ENCODE results near the gene TNS3. TPM values are rescaled to one million over a fixed set of nuclear protein-coding genes. Genes with fewer than 3 reads are reported as not detected.
A peak's percentile ranks its signal among the peaks of the same experiment; 100 is the strongest.

Gene TNS3
- total and polyA plus RNA-seq, 4 donors = 40.5 to 140 (median 86.7) TPM

DNA sequence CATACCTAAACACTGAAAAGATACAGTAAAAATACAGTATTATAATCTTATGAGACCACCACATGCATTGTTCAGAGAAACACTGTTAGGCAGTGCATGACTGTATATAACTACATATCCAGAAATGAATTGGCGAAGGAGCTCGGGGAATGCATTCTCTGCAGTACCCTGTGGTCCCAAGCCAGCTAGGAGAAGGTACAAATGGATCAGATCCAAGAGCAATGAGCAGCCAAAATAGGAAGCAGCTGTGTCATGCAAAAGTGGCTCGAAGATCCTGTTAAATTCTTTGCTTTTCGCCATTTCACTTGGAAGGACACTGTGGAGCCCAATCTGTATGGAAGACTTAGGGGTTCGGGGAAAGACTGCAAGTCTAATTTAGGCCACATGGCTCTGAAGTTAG lies 334.8 kb downstream of the TNS3 start:
- ATAC-seq (ENCODE audit: low FRiP score) (no peak), DNase-seq (no peak)
- H3K27me3 ChIP-seq (ENCODE audit: control insufficient read depth in 1 of 2, insufficient read depth in 2 of 2, low read length in 1 of 2) = no peaks in the 10 kb centered on the region
- H3K9me3 ChIP-seq (ENCODE audit: control insufficient read depth, low read length) = no peaks in the 10 kb centered on the region
- H3K27ac ChIP-seq (ENCODE audit: low read depth in 1 of 2, low read length in 2 of 2) = no peak overlapping the region
- intact Hi-C loops (cut with DNase I) = no loop called here
- no peaks in the 10 kb centered on the region for H3K36me3 ChIP-seq (ENCODE audit: control insufficient read depth in 1 of 2, insufficient read depth in 2 of 2, low read length in 1 of 2)
- WGBS, 2 donors = 50 to 57% methylated on average over 5 of the region's 5 CpGs
- no peak overlapping the region for H3K4me3 ChIP-seq (ENCODE audit: low read length in 2 of 2)
- no peaks in the 10 kb centered on the region for H3K4me1 ChIP-seq (ENCODE audit: control insufficient read depth in 1 of 2, insufficient read depth in 2 of 2, low read length in 2 of 2)

DNA sequence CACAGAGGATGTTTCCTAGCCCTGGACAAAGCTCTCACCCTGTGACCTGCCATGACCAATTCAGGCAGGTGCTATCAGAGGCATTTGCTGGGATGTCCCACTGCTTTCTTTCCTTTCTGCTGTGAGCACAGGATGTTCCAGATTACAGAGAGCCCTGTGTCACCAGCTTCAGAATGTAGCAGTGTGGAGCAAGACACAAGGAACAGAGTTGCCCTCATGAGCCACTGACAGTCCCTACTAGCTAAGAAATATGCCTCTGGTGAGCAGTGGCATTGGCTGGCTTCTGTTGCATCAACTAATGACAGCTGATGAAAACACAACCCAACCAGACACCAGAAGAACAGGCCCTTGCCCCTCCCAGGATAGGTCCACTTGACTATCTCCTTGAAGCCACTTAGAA lies 337.2 kb downstream of the TNS3 start:
- ATAC-seq (ENCODE audit: low FRiP score) (no peak), DNase-seq (no peak)
- intact Hi-C loops (cut with DNase I) = no loop called here
- H3K27ac ChIP-seq (ENCODE audit: low read depth in 1 of 2, low read length in 2 of 2) = no peak overlapping the region
- H3K27me3 ChIP-seq (ENCODE audit: control insufficient read depth in 1 of 2, insufficient read depth in 2 of 2, low read length in 1 of 2) = no peaks in the 10 kb centered on the region
- H3K4me3 ChIP-seq (ENCODE audit: low read length in 2 of 2) = no peak overlapping the region
- H3K4me1 ChIP-seq (ENCODE audit: control insufficient read depth in 1 of 2, insufficient read depth in 2 of 2, low read length in 2 of 2) = no peaks in the 10 kb centered on the region
- no peaks in the 10 kb centered on the region for H3K9me3 ChIP-seq (ENCODE audit: control insufficient read depth, low read length)
- H3K36me3 ChIP-seq (ENCODE audit: control insufficient read depth in 1 of 2, insufficient read depth in 2 of 2, low read length in 1 of 2) = no peaks in the 10 kb centered on the region

DNA sequence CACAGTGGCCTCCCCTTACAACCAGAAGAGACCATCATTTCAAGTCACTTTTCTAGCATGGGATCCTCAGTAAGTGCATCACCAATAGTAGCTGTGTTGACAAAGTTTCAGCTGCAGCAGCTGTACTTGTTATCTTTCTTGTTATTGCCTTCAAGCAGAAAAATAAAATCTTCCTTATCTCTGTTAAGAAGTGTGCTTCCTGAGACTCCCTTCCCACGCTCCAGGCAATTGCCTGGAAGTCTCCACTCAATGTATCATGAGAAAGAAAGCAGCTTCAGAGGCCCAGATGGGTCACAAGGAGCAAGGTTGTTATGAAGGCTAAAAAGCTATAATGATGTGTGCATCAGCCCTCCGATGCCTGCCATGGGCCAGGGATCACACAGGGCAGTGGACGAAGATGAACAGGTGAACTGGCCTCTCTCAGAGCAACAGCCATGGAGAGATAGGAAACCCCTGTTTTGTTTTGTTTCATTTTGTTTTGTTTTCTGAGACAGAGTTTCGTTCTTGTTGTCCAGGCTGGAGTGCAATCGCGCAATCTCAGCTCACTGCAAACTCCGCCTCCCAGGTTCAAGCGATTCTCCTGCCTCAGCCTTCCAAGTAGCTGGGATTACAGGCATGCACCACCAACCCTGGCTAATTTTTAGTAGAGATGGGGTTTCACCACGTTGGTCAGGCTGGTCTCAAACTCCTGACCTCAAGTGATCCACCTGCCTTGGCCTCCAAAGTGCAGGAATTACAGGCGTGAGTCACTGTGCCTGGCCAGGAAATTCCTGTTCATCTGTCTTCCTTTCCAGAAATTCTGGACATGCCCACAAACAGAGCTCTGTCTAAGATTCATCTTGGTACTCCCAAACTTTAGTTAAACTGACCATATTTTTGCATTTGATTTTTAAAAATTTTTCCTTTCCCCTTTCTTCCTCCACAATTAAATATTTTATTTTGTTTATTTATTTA lies 340.5 kb downstream of the TNS3 start:
- Histone ChIP-seq H3K27me3 (ENCODE audit: control insufficient read depth in 1 of 2, insufficient read depth in 2 of 2, low read length in 1 of 2) (no peaks in the 10 kb centered on the region), H3K36me3 (ENCODE audit: control insufficient read depth in 1 of 2, insufficient read depth in 2 of 2, low read length in 1 of 2) (no peaks in the 10 kb centered on the region), H3K9me3 (ENCODE audit: control insufficient read depth, low read length) (no peaks in the 10 kb centered on the region), H3K4me1 (ENCODE audit: control insufficient read depth in 1 of 2, insufficient read depth in 2 of 2, low read length in 2 of 2) (no peaks in the 10 kb centered on the region), H3K27ac (ENCODE audit: low read depth in 1 of 2, low read length in 2 of 2) (no peak overlapping the region), H3K4me3 (ENCODE audit: low read length in 2 of 2) (no peak overlapping the region)
- 89 to 91% methylated on average over 10 of the region's 10 CpGs for WGBS, 2 donors
- ATAC-seq (ENCODE audit: low FRiP score) = no peak
- DNase-seq = no peak
- intact Hi-C loops (cut with DNase I) = no loop called here

DNA sequence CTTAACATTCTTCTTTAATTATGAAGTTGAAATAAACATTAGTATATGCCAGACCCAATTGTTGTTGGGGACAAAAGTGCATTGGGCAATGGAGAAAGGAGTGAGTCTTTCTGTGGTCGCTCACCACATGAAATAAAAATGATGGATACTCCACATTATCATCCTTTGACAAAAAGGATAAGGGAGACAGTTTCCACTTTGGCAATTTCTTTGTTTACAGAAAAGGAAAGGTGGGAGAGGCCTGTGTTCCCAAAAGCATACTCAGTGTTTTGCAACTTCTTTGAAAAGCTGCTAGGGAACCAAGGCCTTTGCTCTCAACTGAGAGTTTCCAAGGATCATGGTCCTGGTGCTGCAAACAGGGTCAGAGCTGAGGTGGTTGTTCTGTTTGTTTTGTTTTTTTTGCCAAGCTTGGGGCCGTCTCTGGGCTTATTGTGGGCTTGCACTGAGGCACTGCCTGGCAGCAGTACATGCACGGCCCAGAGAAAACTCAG lies 341.9 kb downstream of the TNS3 start:
- intact Hi-C loops (cut with DNase I) = no loop called here
- DNase-seq (no peak), ATAC-seq (ENCODE audit: low FRiP score) (peak; percentile 61)
- WGBS, 2 donors = 82 to 85% methylated on average over 3 of the region's 3 CpGs
- Histone ChIP-seq H3K9me3 (ENCODE audit: control insufficient read depth, low read length) (no peaks in the 10 kb centered on the region), H3K4me3 (ENCODE audit: low read length in 2 of 2) (no peak overlapping the region), H3K4me1 (ENCODE audit: control insufficient read depth in 1 of 2, insufficient read depth in 2 of 2, low read length in 2 of 2) (no peaks in the 10 kb centered on the region), H3K27ac (ENCODE audit: low read depth in 1 of 2, low read length in 2 of 2) (no peak overlapping the region), H3K36me3 (ENCODE audit: control insufficient read depth in 1 of 2, insufficient read depth in 2 of 2, low read length in 1 of 2) (no peaks in the 10 kb centered on the region), H3K27me3 (ENCODE audit: control insufficient read depth in 1 of 2, insufficient read depth in 2 of 2, low read length in 1 of 2) (no peaks in the 10 kb centered on the region)

DNA sequence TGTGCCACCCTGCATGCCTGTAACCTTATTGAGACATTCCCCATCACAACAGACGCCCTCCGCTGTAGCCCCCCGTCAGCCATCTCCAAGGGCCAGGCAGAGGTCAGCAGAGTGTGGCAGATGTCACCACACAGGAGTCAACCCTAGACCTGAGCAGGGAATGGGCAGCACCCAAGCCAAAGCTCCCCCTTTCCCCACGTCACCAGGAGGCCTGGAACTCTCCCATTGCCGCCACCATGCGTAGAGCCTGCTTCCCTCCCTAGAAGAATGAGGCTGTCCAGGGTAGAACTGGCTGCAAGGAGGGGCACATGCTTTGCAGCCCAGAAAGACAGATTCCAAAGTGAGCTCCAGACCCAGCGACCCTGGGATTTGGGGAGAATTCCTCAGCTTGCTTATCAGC lies 342.9 kb downstream of the TNS3 start:
- ATAC-seq (ENCODE audit: low FRiP score) (no peak), DNase-seq (no peak)
- no peaks in the 10 kb centered on the region for H3K9me3 ChIP-seq (ENCODE audit: control insufficient read depth, low read length)
- H3K4me1 ChIP-seq (ENCODE audit: control insufficient read depth in 1 of 2, insufficient read depth in 2 of 2, low read length in 2 of 2) = no peaks in the 10 kb centered on the region
- H3K27ac ChIP-seq (ENCODE audit: low read depth in 1 of 2, low read length in 2 of 2) = no peak overlapping the region
- no peaks in the 10 kb centered on the region for H3K27me3 ChIP-seq (ENCODE audit: control insufficient read depth in 1 of 2, insufficient read depth in 2 of 2, low read length in 1 of 2)
- H3K36me3 ChIP-seq (ENCODE audit: control insufficient read depth in 1 of 2, insufficient read depth in 2 of 2, low read length in 1 of 2) = no peaks in the 10 kb centered on the region
- intact Hi-C loops (cut with DNase I) = no loop called here
- 87 to 90% methylated on average over 7 of the region's 7 CpGs for WGBS, 2 donors
- no peak overlapping the region for H3K4me3 ChIP-seq (ENCODE audit: low read length in 2 of 2)

DNA sequence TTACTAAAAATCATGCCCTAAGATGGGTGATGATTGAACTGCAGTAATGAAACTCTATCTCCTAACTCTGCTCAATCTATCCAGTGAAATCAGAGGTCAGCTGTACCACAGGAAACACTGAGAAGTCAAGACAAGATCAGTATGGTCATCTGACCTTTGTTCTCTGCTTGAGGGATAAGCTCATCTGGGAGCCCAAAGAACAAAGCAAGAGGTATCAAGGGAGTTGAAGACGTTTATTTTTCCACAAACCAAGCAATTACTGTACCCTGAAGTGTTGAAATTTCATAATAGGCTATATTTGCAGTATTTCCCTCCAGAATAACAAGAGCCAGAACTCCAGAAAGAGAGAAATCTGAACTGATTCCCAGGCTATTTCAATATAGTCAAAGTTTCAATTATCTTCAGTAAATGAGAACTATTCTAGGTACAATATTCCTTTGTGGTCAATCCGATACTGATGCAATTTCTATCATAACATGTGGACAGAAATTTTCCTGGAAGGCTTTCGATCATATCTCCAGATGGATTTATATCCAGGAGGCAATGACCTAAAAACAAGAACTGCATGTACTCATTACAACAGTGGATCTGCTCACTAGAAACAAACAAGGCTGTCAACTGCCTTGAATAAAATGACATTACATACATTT lies 345.3 kb downstream of the TNS3 start:
- intact Hi-C loops (cut with DNase I) = no loop called here
- H3K4me1 ChIP-seq (ENCODE audit: control insufficient read depth in 1 of 2, insufficient read depth in 2 of 2, low read length in 2 of 2) = no peaks in the 10 kb centered on the region
- no peak overlapping the region for H3K27ac ChIP-seq (ENCODE audit: low read depth in 1 of 2, low read length in 2 of 2)
- 79 to 81% methylated on average over 3 of the region's 3 CpGs for WGBS, 2 donors
- H3K4me3 ChIP-seq (ENCODE audit: low read length in 2 of 2) = no peak overlapping the region
- no peaks in the 10 kb centered on the region for H3K9me3 ChIP-seq (ENCODE audit: control insufficient read depth, low read length)
- ATAC-seq (ENCODE audit: low FRiP score) (peak; percentile 24), DNase-seq (no peak)
- H3K27me3 ChIP-seq (ENCODE audit: control insufficient read depth in 1 of 2, insufficient read depth in 2 of 2, low read length in 1 of 2) = no peaks in the 10 kb centered on the region
- no peaks in the 10 kb centered on the region for H3K36me3 ChIP-seq (ENCODE audit: control insufficient read depth in 1 of 2, insufficient read depth in 2 of 2, low read length in 1 of 2)

DNA sequence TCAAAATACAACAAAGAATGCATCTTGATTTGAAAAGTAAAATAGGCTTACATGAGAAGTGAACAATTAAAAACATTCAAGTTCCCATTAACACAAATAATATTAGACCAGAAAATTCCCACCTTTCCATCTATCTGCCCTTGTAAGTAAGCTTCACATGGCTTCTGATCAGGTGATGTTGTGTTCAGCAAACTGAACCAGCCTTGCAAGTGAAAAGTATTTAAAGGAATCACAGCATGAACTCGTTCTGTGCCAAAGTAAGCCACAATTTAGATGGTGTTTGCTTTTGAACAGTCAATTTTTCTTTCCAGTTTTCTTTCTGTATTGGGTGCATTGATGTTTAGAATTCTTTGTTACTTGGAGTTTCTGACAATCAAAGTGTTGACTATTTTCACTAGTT lies 347.9 kb downstream of the TNS3 start:
- H3K9me3 ChIP-seq (ENCODE audit: control insufficient read depth, low read length) = no peaks in the 10 kb centered on the region
- H3K36me3 ChIP-seq (ENCODE audit: control insufficient read depth in 1 of 2, insufficient read depth in 2 of 2, low read length in 1 of 2) = no peaks in the 10 kb centered on the region
- 2 to 9% methylated on average over 1 of the region's 1 CpG for WGBS, 2 donors
- no peaks in the 10 kb centered on the region for H3K27me3 ChIP-seq (ENCODE audit: control insufficient read depth in 1 of 2, insufficient read depth in 2 of 2, low read length in 1 of 2)
- intact Hi-C loops (cut with DNase I) = no loop called here
- no peak for DNase-seq
- H3K27ac ChIP-seq (ENCODE audit: low read depth in 1 of 2, low read length in 2 of 2) = no peak overlapping the region
- no peaks in the 10 kb centered on the region for H3K4me1 ChIP-seq (ENCODE audit: control insufficient read depth in 1 of 2, insufficient read depth in 2 of 2, low read length in 2 of 2)
- ATAC-seq (ENCODE audit: low FRiP score) = no peak
- no peak overlapping the region for H3K4me3 ChIP-seq (ENCODE audit: low read length in 2 of 2)

DNA sequence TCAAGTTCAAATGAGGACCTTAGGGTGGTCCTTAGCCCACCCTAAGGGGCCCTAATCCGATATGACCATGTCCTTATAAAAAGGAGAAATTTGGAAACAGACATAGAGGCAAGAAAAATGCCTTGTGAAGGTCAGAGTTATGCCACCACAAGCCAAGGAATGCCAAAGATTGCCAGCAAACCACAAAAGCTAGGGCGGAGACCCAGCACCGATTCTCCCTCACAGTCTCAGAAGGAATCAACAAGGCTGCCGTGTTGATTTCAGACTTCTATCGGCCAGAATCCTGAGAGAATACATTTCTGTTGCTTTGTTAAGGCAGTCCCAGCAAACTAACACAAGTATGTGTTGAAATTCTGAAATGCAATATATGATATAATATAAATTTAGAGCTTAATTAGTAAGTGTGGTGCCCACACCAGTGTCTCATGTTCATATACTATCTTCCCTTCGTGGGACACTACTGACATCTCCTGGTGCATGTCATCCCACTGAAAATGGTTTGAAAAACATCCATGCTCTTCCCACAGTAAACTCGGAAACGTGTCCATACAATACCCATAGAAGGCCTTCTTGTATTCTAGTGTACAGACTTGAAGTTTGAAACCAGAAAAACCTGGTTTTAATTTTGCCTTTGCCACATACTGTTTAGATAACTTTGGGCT lies 349.0 kb downstream of the TNS3 start:
- WGBS, 2 donors = 88 to 92% methylated on average over 8 of the region's 8 CpGs
- intact Hi-C loops (cut with DNase I) = no loop called here
- ATAC-seq (ENCODE audit: low FRiP score) (no peak), DNase-seq (no peak)
- H3K27ac ChIP-seq (ENCODE audit: low read depth in 1 of 2, low read length in 2 of 2) = no peak overlapping the region
- no peaks in the 10 kb centered on the region for H3K36me3 ChIP-seq (ENCODE audit: control insufficient read depth in 1 of 2, insufficient read depth in 2 of 2, low read length in 1 of 2)
- no peak overlapping the region for H3K4me3 ChIP-seq (ENCODE audit: low read length in 2 of 2)
- H3K27me3 ChIP-seq (ENCODE audit: control insufficient read depth in 1 of 2, insufficient read depth in 2 of 2, low read length in 1 of 2) = no peaks in the 10 kb centered on the region
- H3K9me3 ChIP-seq (ENCODE audit: control insufficient read depth, low read length) = no peaks in the 10 kb centered on the region
- no peaks in the 10 kb centered on the region for H3K4me1 ChIP-seq (ENCODE audit: control insufficient read depth in 1 of 2, insufficient read depth in 2 of 2, low read length in 2 of 2)

Measured in aorta (tissue), 5 donors.